Left cardiac atrium (tissue), 4 donors: Measurements from ENCODE around the gene SYAP1. TPM values are rescaled to one million over a fixed set of nuclear protein-coding genes. Genes with fewer than 3 reads are reported as not detected.
"Not testable (repeated sequence)": the region's sequence is repeated elsewhere in the genome, so short reads cannot be mapped to it uniquely, and the experiment has no call there.

Source experiments
- ATAC-seq, 2 donors: fragments of 200-7000 bp; cut with Tn5 transposase; one replicate each; pipeline ENCODE4 v1.9.1; 2020; ENCODE audit warnings: mild to moderate bottlenecking in 2 of 2, moderate library complexity in 2 of 2
- DNase-seq: peaks from one replicate; pipeline ENCODE4 v3.0.0-alpha.2; 2020
- intact Hi-C, 2 donors: fragments of 100-400 bp; cut with DNase I; formaldehyde crosslinking; loops; one replicate each; pipeline versions ENCODE4 v1.14.1 to v1.15.1; 2022 to 2023
- long read RNA-seq: library from polyadenylated mRNA; unstranded; transcript quantifications from one replicate; pipeline ENCODE4 v2.0.0, GENCODE V29; 2021
- total RNA-seq, 2 donors: library from RNA; stranded (reverse); fragmentation: NEBNext Ultra II Directional; extraction: Animal tissue kit (Norgen Biotek cat#: 25700); gene quantifications; one replicate each; pipeline ENCODE4 v1.2.1, GENCODE V29; 2021
- donor health status: DM: no; HTN: yes; CAD: no.
- donor health status: DM: no; HTN: yes; CAD: no; lungs with severe emphysema.
- donor health status: DM: yes; HTN: yes; CAD: no.
- donor health status: Dilated cardiomyopathy.

Gene SYAP1, protein sequence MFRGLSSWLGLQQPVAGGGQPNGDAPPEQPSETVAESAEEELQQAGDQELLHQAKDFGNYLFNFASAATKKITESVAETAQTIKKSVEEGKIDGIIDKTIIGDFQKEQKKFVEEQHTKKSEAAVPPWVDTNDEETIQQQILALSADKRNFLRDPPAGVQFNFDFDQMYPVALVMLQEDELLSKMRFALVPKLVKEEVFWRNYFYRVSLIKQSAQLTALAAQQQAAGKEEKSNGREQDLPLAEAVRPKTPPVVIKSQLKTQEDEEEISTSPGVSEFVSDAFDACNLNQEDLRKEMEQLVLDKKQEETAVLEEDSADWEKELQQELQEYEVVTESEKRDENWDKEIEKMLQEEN
- total RNA-seq: 10 to 100 TPM; 15.6 to 25.3 TPM
- long read RNA-seq, full-length matches to known transcripts: 42 of 45 reads
- long read RNA-seq, partial matches to known transcripts: 0 of 45 reads
- long read RNA-seq, other reads (novel, unspliced or antisense): 3 of 45 reads

DNA sequence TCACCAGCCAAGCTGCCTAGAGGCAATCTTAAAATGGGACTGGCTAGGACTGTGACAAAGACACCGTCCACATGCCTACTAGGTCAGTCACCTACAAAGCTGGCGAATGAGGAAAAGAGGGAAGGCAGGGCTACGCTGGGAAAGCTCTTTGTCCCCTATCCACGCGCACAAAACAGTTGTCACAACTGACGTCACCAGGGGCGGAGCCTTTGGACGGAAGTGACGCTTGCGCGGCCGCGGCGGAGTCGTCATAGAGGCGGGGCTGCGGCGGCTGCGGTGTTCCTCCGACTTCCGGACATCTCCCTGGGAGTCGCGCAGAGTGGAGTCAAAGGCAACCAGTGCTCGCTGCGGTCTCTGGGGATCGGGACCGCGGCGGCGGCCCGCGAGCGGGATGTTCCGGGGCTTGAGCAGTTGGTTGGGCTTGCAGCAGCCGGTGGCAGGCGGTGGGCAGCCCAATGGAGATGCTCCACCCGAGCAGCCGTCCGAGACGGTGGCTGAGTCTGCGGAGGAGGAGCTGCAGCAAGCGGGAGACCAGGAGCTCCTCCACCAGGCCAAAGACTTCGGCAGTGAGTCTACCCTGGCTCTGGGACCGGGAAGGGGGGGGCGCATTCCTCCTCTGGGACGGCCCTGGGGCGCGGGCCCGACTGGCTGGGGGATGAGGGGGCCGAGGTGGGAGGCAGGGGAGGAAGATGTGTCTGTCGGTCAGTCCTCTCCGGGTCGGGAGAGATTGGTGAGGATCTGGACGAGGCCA is at the start of gene SYAP1:
Gene SYAP1, plus strand, starts transcription at position 279 of the 751 bp plus-strand sequence. Its CDS starts 113 bp downstream, at position 392.
- peak; percentile 98 to 99 for ATAC-seq
- intact Hi-C loops: loop anchor here in 1 of 2 donors (5.0 kb wide), 1 partner anchor 68 kb away; the partner anchor contains the start of gene TXLNG

DNA sequence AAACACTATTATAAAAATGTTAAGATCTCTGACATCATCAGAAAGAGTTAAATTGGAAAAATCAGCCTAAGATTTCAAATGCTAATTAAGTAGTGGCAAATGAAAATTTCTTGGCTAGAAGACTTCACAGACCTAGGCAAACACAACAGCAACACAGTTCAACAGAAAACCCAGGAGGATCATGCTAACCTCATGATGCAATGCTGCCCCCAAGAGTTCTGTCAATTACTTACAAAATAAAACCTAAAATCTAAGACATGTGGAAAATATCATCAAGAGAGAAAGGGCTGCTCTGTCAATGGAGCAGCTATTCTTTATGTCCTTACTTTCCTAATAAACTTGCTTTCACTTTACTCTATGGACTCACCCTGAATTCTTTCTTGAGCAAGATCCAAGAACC is 48.4 kb upstream of the SYAP1 start:
- ATAC-seq: peak in 1 of 2 donors; percentile 74
- intact Hi-C loops: no loop called here
- no peak for DNase-seq

More for the DNA sequence above, at the start of gene SYAP1:
- DNase-seq: peak; percentile 98

DNA sequence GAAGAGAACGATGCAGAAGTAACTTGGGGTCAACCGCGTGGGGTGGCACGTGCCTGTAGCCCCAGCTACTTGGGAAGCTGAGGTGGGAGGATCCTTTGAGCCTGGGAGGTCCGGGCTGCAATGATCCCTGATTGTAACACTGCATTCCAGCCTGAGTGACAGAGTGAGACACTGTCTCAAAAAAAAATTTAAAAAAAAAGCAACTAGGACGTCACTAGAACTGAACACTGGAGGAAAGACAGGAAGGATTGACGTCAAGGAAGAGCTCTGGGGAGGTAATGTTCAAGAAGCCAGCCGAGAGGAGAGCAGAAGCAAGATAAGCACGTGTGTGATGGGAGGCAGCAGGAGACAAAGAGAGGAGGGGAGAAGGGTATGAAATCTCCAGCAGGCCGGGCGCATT is 40.7 kb upstream of the SYAP1 start:
- intact Hi-C loops: no loop called here
- no peak for ATAC-seq

DNA sequence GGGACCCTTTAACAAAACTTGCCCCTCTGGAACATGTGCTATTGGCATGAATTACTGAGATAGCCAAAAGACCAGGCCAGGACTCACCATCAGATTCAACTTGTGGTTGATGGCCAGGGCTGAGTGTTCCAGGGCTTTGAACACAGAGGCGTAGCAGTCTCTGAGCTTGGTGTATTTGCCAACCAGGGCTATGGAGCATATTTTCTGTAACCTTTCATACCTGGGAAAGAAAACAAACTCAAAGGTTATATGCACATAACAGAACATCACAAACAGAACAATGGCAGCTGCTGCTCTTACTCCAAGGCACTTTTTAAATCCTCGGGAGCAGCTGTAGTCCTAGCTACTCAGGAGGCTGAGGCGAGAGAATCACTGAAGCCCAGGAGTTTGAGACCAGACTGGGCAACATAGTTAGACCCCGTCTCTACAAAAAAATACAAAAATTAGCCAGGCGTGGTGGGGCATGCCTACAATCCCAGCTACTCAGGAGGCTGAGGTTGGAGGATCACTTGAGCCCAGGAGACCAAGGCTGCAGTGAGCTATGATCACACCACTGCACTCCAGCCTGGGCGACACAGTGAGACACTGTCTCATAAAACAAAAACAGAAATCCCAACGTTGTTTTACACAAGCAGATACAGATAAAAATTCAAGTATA is 36.3 kb upstream of the SYAP1 start:
- DNase-seq: no peak
- no peak for ATAC-seq
- intact Hi-C loops: no loop called here

More for the DNA sequence above, 40.7 kb upstream of the SYAP1 start:
- no peak for DNase-seq

DNA sequence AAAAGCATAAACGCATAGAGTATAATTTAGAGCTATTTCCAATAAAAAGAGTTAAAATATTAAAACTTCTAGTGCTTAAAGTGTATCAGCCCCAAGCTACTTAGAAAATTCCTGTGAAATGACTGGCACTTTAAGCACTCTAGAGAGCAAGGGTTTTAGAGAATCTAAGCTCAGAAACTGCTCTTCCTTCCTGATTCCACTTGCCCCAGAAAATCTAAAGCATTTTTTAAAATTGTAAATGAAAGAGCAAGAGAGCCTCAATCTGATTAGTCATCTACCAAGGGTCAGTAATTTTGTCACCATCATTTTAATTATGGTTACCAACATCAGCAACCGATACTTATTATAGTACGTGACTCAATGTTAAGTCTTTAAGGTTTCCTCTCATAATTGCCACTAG is 31.9 kb upstream of the SYAP1 start:
- ATAC-seq (no peak), DNase-seq (no peak)
- intact Hi-C loops: no loop called here

DNA sequence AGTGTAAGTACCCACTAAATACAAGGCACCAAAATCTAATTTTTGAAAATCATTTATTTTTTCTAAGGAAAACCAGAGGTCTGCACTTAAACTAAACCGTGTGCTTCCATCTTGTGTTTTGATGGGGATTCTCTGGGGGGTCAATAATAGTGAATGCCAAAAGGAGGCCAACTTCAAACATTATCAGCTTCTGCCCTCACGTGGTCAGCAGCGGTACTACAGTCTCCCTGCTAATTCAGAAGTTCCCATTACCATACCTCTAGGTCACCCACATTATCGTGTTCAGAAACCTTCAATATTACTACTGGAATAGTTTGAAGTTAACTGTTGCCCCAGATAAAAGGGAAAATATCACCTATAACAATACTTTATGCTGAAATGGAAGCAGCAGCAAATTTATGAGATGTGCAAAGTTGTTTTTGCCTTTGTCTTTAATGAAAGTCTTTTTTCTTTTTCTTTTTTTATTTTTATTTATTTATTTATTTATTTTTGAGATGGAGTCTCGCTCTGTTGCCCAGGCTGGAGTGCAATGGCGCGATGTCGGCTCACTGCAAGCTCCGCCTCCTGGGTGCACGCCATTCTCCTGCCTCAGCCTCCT is 24.2 kb upstream of the SYAP1 start:
- intact Hi-C loops: no loop called here
- DNase-seq: peak; percentile 62
- ATAC-seq: peak; percentile 34

DNA sequence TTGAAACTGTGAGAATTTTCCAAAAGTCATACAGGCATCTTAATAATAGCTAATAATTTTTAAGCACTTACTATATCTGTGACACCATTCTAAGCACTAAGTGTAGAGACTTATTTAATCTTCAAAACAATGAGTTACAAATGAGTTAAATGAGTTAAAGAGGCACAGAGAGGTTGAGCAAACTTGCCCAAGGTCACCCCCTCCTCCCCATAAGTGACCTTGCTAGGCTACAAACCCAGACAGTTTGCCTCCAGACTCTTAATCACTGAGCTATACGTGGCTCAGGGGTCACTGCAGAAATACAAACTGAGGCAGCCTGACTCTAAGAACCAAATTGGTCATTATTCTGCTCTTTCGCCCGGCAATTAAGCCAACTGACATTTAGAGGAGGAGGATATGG is 22.5 kb upstream of the SYAP1 start:
- intact Hi-C loops: no loop called here
- DNase-seq (no peak), ATAC-seq (no peak)

DNA sequence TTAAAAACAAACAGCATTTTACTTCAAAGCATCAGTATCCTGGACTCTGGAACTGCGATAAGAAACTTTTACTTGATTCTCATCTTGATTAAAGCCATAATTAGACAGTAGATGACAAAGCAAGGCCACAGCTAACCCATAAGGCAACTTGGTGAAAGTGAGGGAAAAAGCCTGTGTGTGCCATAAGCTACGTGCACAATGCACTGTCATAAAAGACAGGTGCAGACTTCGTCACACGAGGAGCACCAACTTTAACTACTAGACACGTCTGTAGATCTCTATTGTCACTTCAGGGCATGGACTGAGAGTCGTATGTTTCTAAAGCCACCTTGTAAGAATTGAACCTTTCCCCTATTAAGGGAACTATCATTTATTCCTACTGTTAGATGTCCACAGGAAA is 20.0 kb upstream of the SYAP1 start:
- ATAC-seq: no peak
- intact Hi-C loops: no loop called here
- DNase-seq: no peak

DNA sequence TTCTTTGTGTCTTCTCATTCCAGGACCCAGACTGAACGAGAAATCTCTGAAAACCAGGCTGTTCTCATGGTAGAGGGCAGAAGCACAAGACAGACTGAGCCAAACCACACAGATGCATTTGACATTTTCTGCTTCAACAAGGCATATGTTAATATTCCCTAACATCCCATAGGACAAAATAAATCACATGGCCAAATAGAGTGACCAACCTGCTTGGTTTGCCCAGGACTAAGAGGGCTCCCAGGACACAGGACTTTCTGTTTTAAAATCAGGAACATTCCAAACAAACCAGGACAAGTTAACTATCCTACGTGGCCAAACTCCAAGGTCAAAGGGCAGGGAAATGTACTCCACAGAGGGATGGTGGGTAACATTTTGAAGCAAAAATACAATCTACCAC is 18.7 kb upstream of the SYAP1 start:
- DNase-seq (no peak), ATAC-seq (no peak)
- intact Hi-C loops: no loop called here

DNA sequence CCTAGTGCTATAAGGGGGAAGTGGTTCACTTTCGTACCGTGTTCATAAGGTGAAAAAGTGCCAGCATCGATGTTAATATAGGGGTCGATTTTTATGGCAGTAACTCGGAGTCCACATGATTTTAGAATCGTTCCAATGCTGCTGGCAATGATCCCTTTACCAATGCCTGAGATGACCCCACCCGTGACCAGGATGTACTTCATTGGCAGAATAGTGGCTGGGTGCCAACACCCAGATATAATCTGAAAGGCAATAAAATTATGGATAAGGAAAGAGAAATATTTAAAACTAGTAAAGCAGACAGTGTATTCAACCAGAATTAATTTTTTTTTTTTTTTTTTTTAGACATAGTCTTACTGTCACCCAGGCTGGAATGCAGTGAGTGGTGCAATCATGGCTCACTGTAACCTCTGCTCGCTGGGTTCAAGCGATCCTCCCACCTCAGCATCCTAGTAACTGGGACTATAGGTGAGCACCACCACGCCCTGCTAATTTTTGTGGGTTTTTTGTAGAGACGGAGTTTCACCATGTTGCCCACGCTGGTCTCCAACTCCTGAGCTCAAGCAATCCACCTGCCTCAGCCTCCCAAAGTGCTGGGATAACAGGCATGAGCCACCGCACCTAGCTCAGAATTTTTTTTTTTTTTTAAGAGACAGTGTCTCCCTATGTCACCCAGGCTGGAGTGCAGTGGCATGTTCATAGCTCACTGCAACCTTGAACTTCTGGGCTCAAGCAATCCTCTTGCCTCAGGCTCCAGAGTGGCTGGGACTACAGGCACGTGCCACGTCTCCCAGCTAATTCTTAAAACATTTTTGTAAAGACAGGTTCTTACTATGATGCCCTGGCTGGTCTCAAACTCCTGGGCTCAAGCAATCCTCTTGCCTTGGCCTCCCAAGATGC is 16.5 kb upstream of the SYAP1 start:
- DNase-seq (no peak), ATAC-seq (no peak)
- intact Hi-C loops: no loop called here

DNA sequence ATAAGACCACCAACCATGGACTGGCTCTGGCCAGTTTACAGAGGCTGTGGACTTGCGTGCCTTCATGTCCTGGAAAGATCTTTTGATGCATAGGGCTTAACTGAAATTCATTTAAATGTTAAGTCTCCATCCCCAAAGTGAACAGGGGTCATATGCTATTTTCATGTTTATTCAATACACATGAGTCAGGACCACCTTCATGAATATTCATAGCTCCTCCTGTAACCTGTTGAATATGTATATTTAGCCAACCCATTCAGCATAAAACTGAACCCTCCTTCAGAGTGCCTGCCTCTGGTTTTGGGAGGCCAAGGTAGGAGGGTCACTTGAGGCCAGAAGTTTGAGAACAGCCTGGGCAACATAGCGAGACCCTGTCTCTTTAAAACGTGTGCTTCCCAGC is 14.0 kb upstream of the SYAP1 start:
- DNase-seq (no peak), ATAC-seq (no peak)
- intact Hi-C loops: no loop called here

DNA sequence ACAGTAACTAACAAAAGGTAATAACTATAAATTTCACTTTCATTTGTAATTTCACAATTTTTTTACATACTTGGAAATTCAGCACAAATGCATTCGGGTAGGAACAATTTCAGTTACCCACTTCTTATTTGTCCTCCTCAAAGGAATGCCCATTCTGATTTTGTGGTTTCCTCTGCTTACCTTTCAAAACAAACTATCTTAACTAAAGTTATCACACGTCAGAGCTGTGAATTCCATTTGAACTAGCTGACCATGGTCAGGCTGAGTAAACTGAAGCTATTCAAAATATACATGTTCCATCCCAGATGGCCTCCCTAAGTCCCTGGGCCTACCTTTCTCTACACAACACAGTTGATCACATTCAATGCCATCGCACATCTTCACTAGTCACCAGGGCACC is 11.4 kb upstream of the SYAP1 start:
- intact Hi-C loops: no loop called here
- DNase-seq (no peak), ATAC-seq (no peak)

DNA sequence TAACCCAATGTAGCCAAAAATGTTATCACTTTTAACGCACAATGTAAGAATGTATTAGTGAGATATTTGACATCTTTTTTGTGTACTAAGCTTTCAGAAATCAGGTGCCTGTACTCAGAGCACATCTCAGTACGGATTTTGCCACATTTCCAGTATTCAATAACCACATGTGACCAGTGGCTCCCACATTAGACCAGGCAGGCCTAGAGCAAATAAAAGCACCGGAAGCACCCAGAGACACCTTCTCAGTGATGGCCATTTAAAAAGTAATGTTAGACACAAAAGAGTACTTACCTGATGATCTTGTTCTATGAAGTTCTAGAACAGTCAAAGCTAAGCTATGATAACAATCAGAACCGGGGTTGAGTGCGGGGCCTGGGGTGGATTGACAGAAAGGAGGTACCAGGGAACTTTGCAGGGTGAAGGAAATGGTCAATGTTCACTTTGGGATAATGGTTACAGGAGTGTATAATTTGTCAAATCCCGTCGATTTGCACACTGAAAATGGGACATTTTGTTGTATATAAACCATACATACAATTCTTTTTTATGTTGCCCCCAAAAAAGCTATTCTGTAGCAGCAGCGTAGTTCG is 8.1 kb upstream of the SYAP1 start:
- no peak for DNase-seq
- ATAC-seq: no peak
- intact Hi-C loops: no loop called here

DNA sequence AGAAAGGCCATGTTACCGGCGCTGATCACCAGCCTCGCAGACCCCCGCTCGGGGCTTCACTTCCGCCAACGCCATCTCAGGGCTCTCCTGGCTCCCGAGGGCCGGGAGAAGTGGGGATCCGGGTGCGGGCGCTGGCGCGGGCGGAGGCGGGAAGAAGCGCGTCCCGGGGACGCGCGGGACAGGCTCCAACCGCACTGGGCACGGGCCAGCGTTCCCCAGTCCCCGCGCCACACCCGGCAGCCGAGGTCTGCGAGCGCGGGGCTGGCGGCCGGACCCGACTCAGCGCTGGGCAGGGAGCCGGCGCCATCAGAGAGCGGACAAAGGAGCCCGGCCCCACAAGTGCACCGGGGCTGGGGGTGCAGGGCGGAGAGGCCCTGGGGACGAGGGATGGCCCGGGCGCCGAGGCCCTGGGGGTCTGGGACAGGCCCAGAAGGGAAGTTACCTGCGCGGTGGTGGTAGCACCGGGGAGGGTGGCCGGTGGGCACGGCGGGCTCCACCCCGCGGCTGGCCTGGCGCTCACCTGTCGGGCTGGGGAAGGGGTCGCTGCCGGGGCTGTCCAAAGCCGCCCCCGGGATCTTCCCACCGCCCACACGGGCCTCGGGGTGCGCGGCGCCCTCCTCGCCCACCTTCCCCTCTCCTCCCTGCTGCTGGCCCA is 7.4 kb upstream of the SYAP1 start:
- intact Hi-C loops: no loop called here
- DNase-seq (peak; percentile 23), ATAC-seq (peak; percentile 69 to 80)

DNA sequence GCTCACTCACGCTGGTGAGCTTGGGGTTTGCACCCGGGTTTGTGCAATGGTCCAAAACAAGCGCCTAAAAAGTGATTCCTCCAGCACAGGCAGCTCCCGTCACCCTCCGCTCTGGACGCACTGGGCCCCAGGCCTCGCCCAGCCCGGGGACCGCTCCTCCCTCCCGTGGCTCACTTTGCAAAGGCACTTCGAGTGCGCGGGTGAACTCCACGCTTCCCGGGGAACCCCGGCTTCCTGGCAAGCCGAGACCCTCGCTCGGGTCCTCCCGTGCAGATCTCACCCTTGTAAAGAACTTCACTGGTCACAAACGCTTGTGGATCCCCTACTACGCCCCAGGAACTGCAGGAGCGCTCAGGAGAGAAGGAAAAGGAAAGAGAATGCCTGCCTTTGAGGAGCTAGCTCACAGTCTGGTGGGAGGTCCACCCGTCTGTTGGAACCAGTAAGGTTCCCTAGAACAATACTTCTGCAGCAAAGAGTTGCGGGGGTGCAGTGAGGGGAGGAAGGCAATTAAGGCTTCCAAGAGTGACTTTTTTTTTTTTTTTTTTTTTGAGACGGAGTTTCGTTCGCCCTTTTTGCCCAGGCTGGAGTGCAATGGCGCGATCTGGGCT is 6.8 kb upstream of the SYAP1 start, which contains the start of gene CTPS2:
Gene CTPS2, minus strand, starts transcription at position 122 of the 608 bp plus-strand sequence. CDS start 9,767 bp downstream, outside the sequence.
- peak; percentile 92 to 96 for ATAC-seq
- intact Hi-C loops: no loop called here
- DNase-seq: peak; percentile 66

DNA sequence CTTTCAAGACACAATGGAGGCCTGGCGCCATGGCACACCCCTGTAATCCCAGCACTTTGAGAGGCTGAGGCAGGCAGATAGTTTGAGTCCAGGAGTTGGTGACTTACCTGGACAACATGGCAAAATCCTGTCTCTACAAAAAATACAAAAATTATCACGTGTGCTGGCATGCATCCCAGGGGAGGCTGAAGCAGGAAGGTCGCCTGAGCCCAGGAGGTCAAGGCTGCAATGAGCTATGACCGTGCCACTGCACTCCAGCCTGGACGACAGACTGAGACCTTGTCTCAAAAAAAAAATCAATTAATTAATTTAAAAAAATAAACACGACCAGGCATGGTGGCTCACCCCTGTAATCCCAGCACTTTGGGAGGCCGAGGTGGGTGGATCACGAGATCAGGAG is 4.9 kb upstream of the SYAP1 start:
- DNase-seq (no peak), ATAC-seq (no peak)
- intact Hi-C loops: no loop called here

DNA sequence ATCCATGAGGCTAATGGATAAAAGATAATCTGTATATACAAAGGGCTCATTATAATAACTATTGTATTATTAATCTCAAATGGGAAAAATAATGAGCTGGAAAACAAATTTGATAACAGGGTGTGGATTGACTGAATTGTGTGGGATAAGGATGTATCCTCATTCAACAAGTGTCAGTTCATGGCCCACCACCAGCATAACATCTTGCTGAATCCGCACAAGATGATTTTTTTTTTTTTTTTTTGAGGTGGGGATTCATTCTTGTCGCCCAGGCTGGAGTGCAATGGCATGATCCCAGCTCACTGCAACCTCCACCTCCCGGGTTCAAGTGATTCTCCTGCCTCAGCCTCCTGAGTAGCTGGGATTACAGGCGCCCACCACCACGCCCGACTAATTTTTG is 3.8 kb upstream of the SYAP1 start:
- intact Hi-C loops, DNase-seq, ATAC-seq: not testable (repeated sequence)
